Transverse colon (tissue), 4 donors: ENCODE measurements around the gene PPP1R7.

Source experiments
- CTCF ChIP-seq, 5 experiments: fragments of 200-600 bp in 3 of 5; fragments of 450-650 bp in 2 of 5; sonication (generic) in 3 of 5; IDR thresholded peaks; 1 replicate in 2 of 5; 2 replicates in 3 of 5; pipeline ENCODE4 v1.5.1; 2016 to 2017; ENCODE audit warnings: antibody characterized with exemption in 5 of 5, inconsistent platforms in 3 of 5, mild to moderate bottlenecking in 2 of 5, moderate library complexity in 1 of 5
- POLR2A ChIP-seq: fragments of 450-650 bp; IDR thresholded peaks from one replicate; pipeline ENCODE4 v1.6.1; 2016; ENCODE audit warnings: antibody characterized with exemption, mild to moderate bottlenecking, moderate library complexity
- POLR2AphosphoS5 ChIP-seq, 3 donors: sonication (generic); formaldehyde crosslinking; IDR thresholded peaks; one replicate each; pipeline ENCODE4 v1.6.1; 2016; ENCODE audit warnings: antibody characterized with exemption in 3 of 3

GRCh38 chr2:241148239-241148638 lies 2.0 kb upstream of the PPP1R7 start:
- TF ChIP-seq CTCF (IDR thresholded peaks at IDR 0.05) (no peak), POLR2A (no peak), POLR2AphosphoS5 (IDR thresholded peaks at IDR 0.05) (no peak)
